Lung (tissue), 12 donors: Measurements from ENCODE around the gene RAP1A. TPM values are rescaled to one million over a fixed set of nuclear protein-coding genes. Genes with fewer than 3 reads are reported as not detected.

ENCODE experiments used
- ATAC-seq: fragments of 200-7000 bp; cut with Tn5 transposase; one replicate; pipeline ENCODE4 v1.9.1; 2020; ENCODE audit warnings: moderate number of reproducible peaks; ENCODE audit not compliant: insufficient read depth, low FRiP score
- DNase-seq, 3 donors: peaks; one replicate each; pipeline ENCODE4 v3.0.0-alpha.2; 2013 to 2017
- H3K27ac ChIP-seq, 2 donors: one replicate each; pipeline ENCODE4 v1.5.1; 2013; ENCODE audit warnings: mild to moderate bottlenecking in 2 of 2, moderate library complexity in 2 of 2, control low read depth in 1 of 2, inconsistent platforms in 1 of 2, low read depth in 1 of 2, low read length in 1 of 2
- H3K27me3 ChIP-seq, 3 donors: one replicate each; pipeline ENCODE4 v1.5.1; 2013; ENCODE audit warnings: low read length in 2 of 3; ENCODE audit not compliant: control insufficient read depth in 3 of 3, insufficient read depth in 3 of 3
- H3K36me3 ChIP-seq, 4 donors: one replicate each; pipeline ENCODE4 v1.5.1; 2013; ENCODE audit warnings: low read length in 4 of 4, mild to moderate bottlenecking in 1 of 4, moderate library complexity in 1 of 4; ENCODE audit not compliant: control insufficient read depth in 4 of 4, insufficient read depth in 4 of 4
- H3K4me1 ChIP-seq, 5 donors: one replicate each; pipeline ENCODE4 v1.5.1; 2013; ENCODE audit warnings: low read length in 5 of 5, mild to moderate bottlenecking in 2 of 5, moderate library complexity in 1 of 5; ENCODE audit not compliant: control insufficient read depth in 5 of 5, insufficient read depth in 5 of 5
- H3K4me3 ChIP-seq: one replicate; pipeline ENCODE4 v1.5.1; 2013; ENCODE audit warnings: mild to moderate bottlenecking, control low read depth, moderate library complexity
- H3K9ac ChIP-seq, 2 donors: one replicate each; pipeline ENCODE4 v1.5.1; 2013; ENCODE audit warnings: low read length in 2 of 2, control low read depth in 1 of 2; ENCODE audit not compliant: insufficient read depth in 1 of 2
- H3K9me3 ChIP-seq, 4 donors: one replicate each; pipeline ENCODE4 v1.5.1; 2013; ENCODE audit warnings: low read length in 3 of 4, mild to moderate bottlenecking in 1 of 4, moderate library complexity in 1 of 4; ENCODE audit not compliant: control insufficient read depth in 4 of 4, insufficient read depth in 3 of 4
- CTCF ChIP-seq: IDR thresholded peaks from 2 replicates; pipeline ENCODE4 v1.5.1; 2012; ENCODE audit warnings: mild to moderate bottlenecking; ENCODE audit errors: control extremely low read depth, extremely low read depth
- WGBS, 2 donors: extraction: QIAGEN DNeasy Blood & Tissue Kit; methylation state at CpG; one replicate each; pipeline ENCODE4 v1.1.7; 2013; 5-methylcytosine and 5-hydroxymethylcytosine counted together
- polyA plus RNA-seq, 2 donors: library from polyadenylated mRNA; stranded (reverse); fragments of 200-250 nt; gene quantifications; one replicate each; pipeline ENCODE4 v1.2.1, GENCODE V29; 2013
- total RNA-seq, 2 donors: library from RNA; depleted of rRNA in 1 of 2; stranded (reverse); fragments of >200 nt in 1 of 2; gene quantifications; one replicate each; pipeline ENCODE4 v1.2.1, GENCODE V29; 2014 to 2021
- donor health status: control.
- donor health status: control.
- donor health status: Bipolar disorder and iron deficiency.
- donor health status: healthy.
- donor health status: DM: yes; HTN: yes; CAD: no.

The RAP1A gene
- total and polyA plus RNA-seq, 4 donors: 64.5 to 97.3 (median 77.6) TPM

GRCh38 chr1:111591937-111592336, 27.7 kb upstream of the RAP1A start:
- no peak overlapping the region for H3K4me3 ChIP-seq
- 61 to 81% methylated on average over 6 of the region's 6 CpGs for WGBS, 2 donors
- H3K27ac ChIP-seq: peak overlapping the region; percentile 88 to 97
- H3K36me3 ChIP-seq: no peaks in the 10 kb centered on the region
- no peaks in the 10 kb centered on the region for H3K27me3 ChIP-seq
- no peak for TF ChIP-seq CTCF
- ATAC-seq (no peak), DNase-seq (no peak)
- no peak overlapping the region for H3K9ac ChIP-seq
- H3K9me3 ChIP-seq: no peaks in the 10 kb centered on the region
- peaks cover 8 to 47% (median 32%) of the 10 kb centered on the region in 5 donors for H3K4me1 ChIP-seq

- H3K9me3 ChIP-seq: no peaks in the 10 kb centered on the region
- DNase-seq (peak; percentile 74 to 91 (median 86)), ATAC-seq (peak; percentile 95)
- H3K9ac ChIP-seq: peak overlapping the region in 1 of 2 donors; percentile 2
- H3K4me1 ChIP-seq: peaks cover 8 to 55% (median 36%) of the 10 kb centered on the region in 5 donors
- H3K36me3 ChIP-seq: no peaks in the 10 kb centered on the region
- WGBS, 2 donors: 15 to 36% methylated on average over 11 of the region's 11 CpGs
- H3K27ac ChIP-seq: peak overlapping the region; percentile 88 to 97
- no peak for TF ChIP-seq CTCF
- H3K27me3 ChIP-seq: no peaks in the 10 kb centered on the region
- no peak overlapping the region for H3K4me3 ChIP-seq
Measured at GRCh38 chr1:111592389-111593361, 26.9 kb upstream of the RAP1A start.

GRCh38 chr1:111593403-111594305, 25.9 kb upstream of the RAP1A start:
- H3K27ac ChIP-seq: peak overlapping the region; percentile 89 to 97
- peak overlapping the region in 1 of 2 donors; percentile 2 for H3K9ac ChIP-seq
- peaks cover 7 to 64% (median 36%) of the 10 kb centered on the region in 5 donors for H3K4me1 ChIP-seq
- H3K27me3 ChIP-seq: no peaks in the 10 kb centered on the region
- no peak for TF ChIP-seq CTCF
- no peaks in the 10 kb centered on the region for H3K9me3 ChIP-seq
- no peak overlapping the region for H3K4me3 ChIP-seq
- DNase-seq (no peak), ATAC-seq (no peak)
- 41 to 49% methylated on average over 5 of the region's 5 CpGs for WGBS, 2 donors
- no peaks in the 10 kb centered on the region for H3K36me3 ChIP-seq
